Urinary bladder (tissue), 4 donors: ENCODE measurements around the gene ABCA4. TPM values are rescaled to one million over a fixed set of nuclear protein-coding genes. Genes with fewer than 3 reads are reported as not detected.
A peak's percentile ranks its signal among the peaks of the same experiment; 100 is the strongest.

Source experiments
- DNase-seq: peaks from one replicate; pipeline ENCODE4 v3.0.0-alpha.2; 2015; ENCODE audit errors: extremely low spot score
- H3K27ac ChIP-seq: one replicate; pipeline ENCODE4 v1.5.1; 2013; ENCODE audit warnings: low read depth, mild to moderate bottlenecking, moderate library complexity
- H3K36me3 ChIP-seq: one replicate; pipeline ENCODE4 v1.6.1; 2013; ENCODE audit warnings: mild to moderate bottlenecking, moderate library complexity; ENCODE audit not compliant: insufficient read depth
- H3K4me1 ChIP-seq: one replicate; pipeline ENCODE4 v1.6.1; 2013; ENCODE audit warnings: mild to moderate bottlenecking, moderate library complexity; ENCODE audit not compliant: insufficient read depth
- H3K4me3 ChIP-seq: one replicate; pipeline ENCODE4 v1.5.1; 2013; ENCODE audit warnings: low read depth, low read length
- WGBS: extraction: QIAGEN DNeasy Blood & Tissue Kit; methylation state at CpG from one replicate; pipeline ENCODE4 v1.1.7; 2013; 5-methylcytosine and 5-hydroxymethylcytosine counted together
- polyA plus RNA-seq: library from polyadenylated mRNA; stranded (reverse); fragments of 200-250 nt; gene quantifications from one replicate; pipeline ENCODE4 v1.2.3, GENCODE V29; 2013
- total RNA-seq: library from RNA; depleted of rRNA; stranded (reverse); fragments of >200 nt; gene quantifications from one replicate; pipeline ENCODE4 v1.2.3, GENCODE V29; 2014
- donor health status: healthy with polysubstance abuse.
- donor health status: healthy.

ABCA4 gene
- total and polyA plus RNA-seq, 2 donors = 0.37 to 0.90 TPM

GRCh38 chr1:93969371-93969770, 151.6 kb downstream of the ABCA4 start:
- no peaks in the 10 kb centered on the region for H3K36me3 ChIP-seq
- no peak for DNase-seq
- H3K4me3 ChIP-seq = no peak overlapping the region
- H3K4me1 ChIP-seq = no peaks in the 10 kb centered on the region
- 85% methylated on average over 2 of the region's 2 CpGs for WGBS
- H3K27ac ChIP-seq = no peak overlapping the region

GRCh38 chr1:93967306-93967705, 153.6 kb downstream of the ABCA4 start:
- Histone ChIP-seq H3K27ac (no peak overlapping the region), H3K4me3 (no peak overlapping the region), H3K4me1 (no peaks in the 10 kb centered on the region), H3K36me3 (no peaks in the 10 kb centered on the region)
- WGBS = 66% methylated on average over 3 of the region's 3 CpGs
- DNase-seq = no peak

- no peak overlapping the region for H3K4me3 ChIP-seq
- no peaks in the 10 kb centered on the region for H3K36me3 ChIP-seq
- H3K27ac ChIP-seq = no peak overlapping the region
- DNase-seq = no peak
- no peaks in the 10 kb centered on the region for H3K4me1 ChIP-seq
- WGBS = 82% methylated on average over 2 of the region's 2 CpGs
These were observed 155.1 kb downstream of the ABCA4 start for GRCh38 chr1:93965888-93966287.

- DNase-seq = no peak
- Histone ChIP-seq H3K4me3 (no peak overlapping the region), H3K36me3 (no peaks in the 10 kb centered on the region), H3K4me1 (no peaks in the 10 kb centered on the region), H3K27ac (peak overlapping the region; percentile 35)
- WGBS = 94% methylated on average over 2 of the region's 2 CpGs
These were observed 155.7 kb downstream of the ABCA4 start for GRCh38 chr1:93965256-93965655.

- Histone ChIP-seq H3K4me3 (no peak overlapping the region), H3K27ac (peak overlapping the region; percentile 35), H3K36me3 (no peaks in the 10 kb centered on the region), H3K4me1 (no peaks in the 10 kb centered on the region)
- DNase-seq = no peak
- WGBS = 83% methylated on average over 4 of the region's 4 CpGs
These were observed 156.2 kb downstream of the ABCA4 start for GRCh38 chr1:93964777-93965200.

- no peak for DNase-seq
- Histone ChIP-seq H3K4me3 (no peak overlapping the region), H3K36me3 (no peaks in the 10 kb centered on the region), H3K4me1 (no peaks in the 10 kb centered on the region), H3K27ac (no peak overlapping the region)
- 90% methylated on average over 4 of the region's 4 CpGs for WGBS
These were observed 156.7 kb downstream of the ABCA4 start for GRCh38 chr1:93964096-93964776.

- 85% methylated on average over 9 of the region's 9 CpGs for WGBS
- H3K4me1 ChIP-seq = no peaks in the 10 kb centered on the region
- no peak for DNase-seq
- no peak overlapping the region for H3K27ac ChIP-seq
- no peaks in the 10 kb centered on the region for H3K36me3 ChIP-seq
- H3K4me3 ChIP-seq = no peak overlapping the region
These were observed 157.4 kb downstream of the ABCA4 start for GRCh38 chr1:93963585-93963984.

- no peak overlapping the region for H3K4me3 ChIP-seq
- no peaks in the 10 kb centered on the region for H3K36me3 ChIP-seq
- H3K4me1 ChIP-seq = no peaks in the 10 kb centered on the region
- DNase-seq = no peak
- H3K27ac ChIP-seq = no peak overlapping the region
- WGBS = 93% methylated on average over 3 of the region's 3 CpGs
These were observed 159.0 kb downstream of the ABCA4 start for GRCh38 chr1:93961906-93962305.

- Histone ChIP-seq H3K27ac (no peak overlapping the region), H3K4me1 (no peaks in the 10 kb centered on the region), H3K36me3 (no peaks in the 10 kb centered on the region), H3K4me3 (no peak overlapping the region)
- 78% methylated on average over 2 of the region's 2 CpGs for WGBS
- no peak for DNase-seq
These were observed 159.5 kb downstream of the ABCA4 start for GRCh38 chr1:93961443-93961842.

- H3K27ac ChIP-seq = peak overlapping the region; percentile 27
- no peaks in the 10 kb centered on the region for H3K4me1 ChIP-seq
- no peaks in the 10 kb centered on the region for H3K36me3 ChIP-seq
- WGBS = 43% methylated on average over 3 of the region's 3 CpGs
- DNase-seq = peak; percentile 70
- no peak overlapping the region for H3K4me3 ChIP-seq
These were observed 160.3 kb downstream of the ABCA4 start for GRCh38 chr1:93960641-93961147.

GRCh38 chr1:93959413-93959812, 161.5 kb downstream of the ABCA4 start:
- Histone ChIP-seq H3K4me3 (no peak overlapping the region), H3K27ac (no peak overlapping the region), H3K4me1 (no peaks in the 10 kb centered on the region), H3K36me3 (no peaks in the 10 kb centered on the region)
- WGBS = 59% methylated on average over 5 of the region's 5 CpGs
- DNase-seq = no peak

- no peaks in the 10 kb centered on the region for H3K4me1 ChIP-seq
- no peak for DNase-seq
- WGBS = 56% methylated on average over 1 of the region's 1 CpG
- no peak overlapping the region for H3K27ac ChIP-seq
- H3K4me3 ChIP-seq = no peak overlapping the region
- H3K36me3 ChIP-seq = no peaks in the 10 kb centered on the region
These were observed 162.2 kb downstream of the ABCA4 start for GRCh38 chr1:93958726-93959100.

- H3K27ac ChIP-seq = no peak overlapping the region
- no peak overlapping the region for H3K4me3 ChIP-seq
- H3K36me3 ChIP-seq = no peaks in the 10 kb centered on the region
- DNase-seq = no peak
- H3K4me1 ChIP-seq = no peaks in the 10 kb centered on the region
- WGBS = 61% methylated on average over 1 of the region's 1 CpG
These were observed 162.8 kb downstream of the ABCA4 start for GRCh38 chr1:93958032-93958725.

GRCh38 chr1:93955765-93956164, 165.2 kb downstream of the ABCA4 start:
- no peak overlapping the region for H3K4me3 ChIP-seq
- DNase-seq = no peak
- 66% methylated on average over 1 of the region's 1 CpG for WGBS
- no peaks in the 10 kb centered on the region for H3K4me1 ChIP-seq
- H3K36me3 ChIP-seq = no peaks in the 10 kb centered on the region
- H3K27ac ChIP-seq = no peak overlapping the region
